MG63 (cell line): ENCODE data around the gene CHN2. TPM values are rescaled to one million over a fixed set of nuclear protein-coding genes. Genes with fewer than 3 reads are reported as not detected.
"Not testable (repeated sequence)": the region's sequence is repeated elsewhere in the genome, so short reads cannot be mapped to it uniquely, and the experiment has no call there.

Experiments
- DNase-seq: peaks from one replicate; pipeline ENCODE4 v3.0.0-alpha.2; 2020
- H3K27me3 ChIP-seq: fragments of 250-450 bp; sonication (Bioruptor Pico); 2 replicates; pipeline ENCODE4 v1.5.1; 2020; ENCODE audit warnings: mild to moderate bottlenecking, moderate library complexity
- H3K36me3 ChIP-seq: fragments of 250-450 bp; sonication (Bioruptor Pico); 2 replicates; pipeline ENCODE4 v1.5.1; 2020; ENCODE audit warnings: mild to moderate bottlenecking, moderate library complexity
- H3K4me3 ChIP-seq: fragments of 250-450 bp; sonication (Bioruptor Pico); 2 replicates; pipeline ENCODE4 v1.5.1; 2020; ENCODE audit warnings: mild to moderate bottlenecking, moderate library complexity
- H3K9me3 ChIP-seq: fragments of 250-450 bp; sonication (Bioruptor Pico); 2 replicates; pipeline ENCODE4 v1.5.1; 2020; ENCODE audit warnings: mild to moderate bottlenecking, moderate library complexity
- total RNA-seq: library from RNA; depleted of rRNA; stranded (reverse); fragments of >200 nt; shearing (Covaris generic); gene quantifications from 2 replicates; pipeline ENCODE4 v1.2.3, GENCODE V29; 2014; ENCODE audit warnings: low replicate concordance

Gene CHN2
- total RNA-seq, 1 experiment from 2014 or later: 3.7 TPM

- Histone ChIP-seq H3K36me3 (no peaks in the 10 kb centered on the region), H3K27me3 (no peaks in the 10 kb centered on the region), H3K4me3 (no peak overlapping the region), H3K9me3 (no peaks in the 10 kb centered on the region)
- no peak for DNase-seq
Measured at GRCh38 chr7:29262191-29262917, 67.8 kb downstream of the CHN2 start.

GRCh38 chr7:29263601-29264207, 69.1 kb downstream of the CHN2 start:
- H3K4me3 ChIP-seq, H3K9me3 ChIP-seq, DNase-seq, H3K27me3 ChIP-seq, H3K36me3 ChIP-seq: not testable (repeated sequence)

GRCh38 chr7:29265208-29265923, 70.8 kb downstream of the CHN2 start:
- H3K4me3 ChIP-seq: no peak overlapping the region
- no peaks in the 10 kb centered on the region for H3K36me3 ChIP-seq
- DNase-seq: peak; percentile 66

GRCh38 chr7:29269935-29270334, 75.4 kb downstream of the CHN2 start:
- DNase-seq: no peak
- Histone ChIP-seq H3K27me3 (no peaks in the 10 kb centered on the region), H3K36me3 (no peaks in the 10 kb centered on the region), H3K4me3 (no peak overlapping the region), H3K9me3 (no peaks in the 10 kb centered on the region)

More at GRCh38 chr7:29265208-29265923, 70.8 kb downstream of the CHN2 start:
- Histone ChIP-seq H3K9me3 (no peaks in the 10 kb centered on the region), H3K27me3 (no peaks in the 10 kb centered on the region)

- Histone ChIP-seq H3K4me3 (no peak overlapping the region), H3K36me3 (no peaks in the 10 kb centered on the region), H3K27me3 (no peaks in the 10 kb centered on the region), H3K9me3 (no peaks in the 10 kb centered on the region)
- DNase-seq: no peak
Measured at GRCh38 chr7:29270594-29271318, 76.2 kb downstream of the CHN2 start.

- H3K36me3 ChIP-seq: no peaks in the 10 kb centered on the region
Measured at GRCh38 chr7:29271319-29271658, 76.7 kb downstream of the CHN2 start.

GRCh38 chr7:29272057-29272456, 77.5 kb downstream of the CHN2 start:
- no peaks in the 10 kb centered on the region for H3K9me3 ChIP-seq
- no peaks in the 10 kb centered on the region for H3K36me3 ChIP-seq
- no peak for DNase-seq
- no peak overlapping the region for H3K4me3 ChIP-seq
- no peaks in the 10 kb centered on the region for H3K27me3 ChIP-seq

More at GRCh38 chr7:29271319-29271658, 76.7 kb downstream of the CHN2 start:
- H3K9me3 ChIP-seq: no peaks in the 10 kb centered on the region
- H3K27me3 ChIP-seq: no peaks in the 10 kb centered on the region
- H3K4me3 ChIP-seq: no peak overlapping the region
- no peak for DNase-seq

GRCh38 chr7:29274146-29275017, 79.8 kb downstream of the CHN2 start:
- DNase-seq: no peak
- Histone ChIP-seq H3K9me3 (no peaks in the 10 kb centered on the region), H3K36me3 (no peaks in the 10 kb centered on the region), H3K4me3 (no peak overlapping the region), H3K27me3 (no peaks in the 10 kb centered on the region)

- Histone ChIP-seq H3K9me3 (no peaks in the 10 kb centered on the region), H3K4me3 (no peak overlapping the region), H3K36me3 (no peaks in the 10 kb centered on the region), H3K27me3 (no peaks in the 10 kb centered on the region)
- no peak for DNase-seq
Measured at GRCh38 chr7:29275018-29275318, 80.4 kb downstream of the CHN2 start.

GRCh38 chr7:29275493-29275892, 80.9 kb downstream of the CHN2 start:
- H3K9me3 ChIP-seq: no peaks in the 10 kb centered on the region
- H3K27me3 ChIP-seq: no peaks in the 10 kb centered on the region
- H3K36me3 ChIP-seq: no peaks in the 10 kb centered on the region
- H3K4me3 ChIP-seq: no peak overlapping the region
- DNase-seq: no peak

GRCh38 chr7:29276199-29276598, 81.6 kb downstream of the CHN2 start:
- Histone ChIP-seq H3K27me3 (no peaks in the 10 kb centered on the region), H3K9me3 (no peaks in the 10 kb centered on the region), H3K36me3 (no peaks in the 10 kb centered on the region), H3K4me3 (no peak overlapping the region)
- DNase-seq: no peak

- H3K27me3 ChIP-seq: no peaks in the 10 kb centered on the region
- DNase-seq: no peak
- no peaks in the 10 kb centered on the region for H3K36me3 ChIP-seq
- no peaks in the 10 kb centered on the region for H3K9me3 ChIP-seq
- no peak overlapping the region for H3K4me3 ChIP-seq
Measured at GRCh38 chr7:29276806-29277205, 82.2 kb downstream of the CHN2 start.

- no peak for DNase-seq
- Histone ChIP-seq H3K27me3 (no peaks in the 10 kb centered on the region), H3K4me3 (no peak overlapping the region), H3K36me3 (no peaks in the 10 kb centered on the region), H3K9me3 (no peaks in the 10 kb centered on the region)
Measured at GRCh38 chr7:29277436-29278215, 83.1 kb downstream of the CHN2 start.

GRCh38 chr7:29278337-29279069, 83.9 kb downstream of the CHN2 start:
- Histone ChIP-seq H3K36me3 (no peaks in the 10 kb centered on the region), H3K27me3 (no peaks in the 10 kb centered on the region), H3K4me3 (no peak overlapping the region), H3K9me3 (no peaks in the 10 kb centered on the region)
- DNase-seq: no peak

- H3K4me3 ChIP-seq: no peak overlapping the region
- DNase-seq: no peak
- H3K36me3 ChIP-seq: no peaks in the 10 kb centered on the region
- no peaks in the 10 kb centered on the region for H3K27me3 ChIP-seq
- H3K9me3 ChIP-seq: no peaks in the 10 kb centered on the region
Measured at GRCh38 chr7:29281782-29282541, 87.4 kb downstream of the CHN2 start.
